Naive B cell (primary cell): ENCODE results near the gene SAMD1. TPM values are rescaled to one million over a fixed set of nuclear protein-coding genes. Genes with fewer than 3 reads are reported as not detected.
A peak's percentile ranks its signal among the peaks of the same experiment; 100 is the strongest.

Source experiments
- ATAC-seq, 2 donors: fragments of 150-1000 bp; cut with Tn5 transposase; 2 replicates each; pipeline ENCODE4 v1.10.0; 2021; ENCODE audit warnings: low read depth in 2 of 2, mild to moderate bottlenecking in 2 of 2, moderate library complexity in 2 of 2
- DNase-seq: peaks from one replicate; pipeline ENCODE4 v3.0.0; 2022
- H3K27ac Mint-ChIP-seq, 6 donors: one replicate each; pipeline ENCODE4 v1.8.0; 2020 to 2022; ENCODE audit warnings: mild to moderate bottlenecking in 6 of 6, mixed read lengths in 6 of 6, moderate library complexity in 5 of 6, inconsistent platforms in 2 of 6
- H3K27me3 Mint-ChIP-seq, 3 donors: one replicate each; pipeline ENCODE4 v1.8.0; 2021 to 2022; ENCODE audit warnings: mixed read lengths in 3 of 3, mild to moderate bottlenecking in 1 of 3
- H3K36me3 Mint-ChIP-seq, 2 donors: one replicate each; pipeline ENCODE4 v1.8.0; 2020 to 2022; ENCODE audit warnings: mixed read lengths in 2 of 2, inconsistent platforms in 1 of 2, mild to moderate bottlenecking in 1 of 2
- H3K4me1 Mint-ChIP-seq, 3 donors: one replicate each; pipeline ENCODE4 v1.8.0; 2020 to 2022; ENCODE audit warnings: mixed read lengths in 3 of 3, inconsistent platforms in 1 of 3, mild to moderate bottlenecking in 1 of 3, moderate library complexity in 1 of 3
- H3K4me3 Mint-ChIP-seq, 8 donors: one replicate each; pipeline ENCODE4 v1.8.0; 2020 to 2022; ENCODE audit warnings: mild to moderate bottlenecking in 8 of 8, mixed read lengths in 8 of 8, moderate library complexity in 8 of 8, inconsistent platforms in 2 of 8
- H3K9me3 Mint-ChIP-seq, 7 donors: one replicate each; pipeline ENCODE4 v1.8.0; 2020 to 2022; ENCODE audit warnings: mixed read lengths in 7 of 7, mild to moderate bottlenecking in 5 of 7, inconsistent platforms in 2 of 7, moderate library complexity in 1 of 7
- polyA plus RNA-seq, 6 donors: library from polyadenylated mRNA; unstranded; fragments of 300-500 nt; fragmentation: Illumina TruSeq; gene quantifications; one replicate each; pipeline ENCODE4 v1.2.3, GENCODE V29; 2021; ENCODE audit warnings: low read depth in 6 of 6

The SAMD1 gene
- polyA plus RNA-seq, 6 donors from 2014 or later, result 0.52 to 2.1 (median 1.2) TPM

DNA sequence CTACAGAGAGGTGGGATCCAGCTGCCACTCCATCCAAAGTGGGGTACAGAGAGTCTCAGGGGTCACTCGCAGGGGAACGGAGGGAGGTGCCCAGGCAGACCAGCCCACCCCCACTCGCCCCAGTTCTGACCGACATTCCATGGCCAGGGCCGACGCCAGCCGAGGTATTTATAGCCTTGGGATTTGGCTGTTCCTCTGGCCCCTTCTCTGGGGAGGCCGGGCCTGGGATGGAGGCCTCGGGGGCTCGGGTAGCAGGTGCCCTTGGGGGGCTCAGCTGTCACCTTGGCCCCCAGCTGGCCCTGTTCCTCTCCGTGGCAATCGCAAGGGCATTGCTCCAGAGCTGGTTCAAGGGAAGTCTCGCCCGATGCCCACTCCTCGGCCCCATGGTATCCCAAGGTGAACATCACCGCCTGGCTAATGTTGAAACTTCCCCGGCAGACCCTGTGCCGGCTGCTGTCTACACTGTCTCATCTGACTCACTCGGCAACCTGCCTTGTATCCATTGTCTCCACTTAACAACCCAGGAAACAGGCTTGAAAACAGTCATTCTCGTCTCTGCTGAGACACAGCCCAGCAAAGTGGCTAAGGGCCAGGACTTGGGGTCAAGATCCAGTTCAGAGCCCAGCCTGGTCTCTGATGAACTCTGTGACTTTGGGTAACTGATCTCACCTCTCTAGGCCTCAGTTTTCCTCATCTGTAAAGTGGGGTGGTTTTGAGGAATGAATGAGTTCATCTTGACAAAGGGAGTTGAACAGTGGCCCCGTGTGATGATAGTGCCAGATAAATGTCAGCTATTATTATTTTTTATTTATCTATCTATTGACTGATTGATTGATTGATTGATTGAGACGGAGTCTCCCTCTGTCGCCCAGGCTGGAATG is 17.3 kb upstream of the SAMD1 start:
- Mint-ChIP-seq H3K27ac (no peak overlapping the region), H3K36me3 (no peaks in the 10 kb centered on the region), H3K4me1 (peaks cover 0 to 2% (median 0%) of the 10 kb centered on the region in 3 donors), H3K4me3 (no peak overlapping the region), H3K27me3 (no peaks in the 10 kb centered on the region), H3K9me3 (no peaks in the 10 kb centered on the region)
- no peak for DNase-seq
- ATAC-seq, result no peak

DNA sequence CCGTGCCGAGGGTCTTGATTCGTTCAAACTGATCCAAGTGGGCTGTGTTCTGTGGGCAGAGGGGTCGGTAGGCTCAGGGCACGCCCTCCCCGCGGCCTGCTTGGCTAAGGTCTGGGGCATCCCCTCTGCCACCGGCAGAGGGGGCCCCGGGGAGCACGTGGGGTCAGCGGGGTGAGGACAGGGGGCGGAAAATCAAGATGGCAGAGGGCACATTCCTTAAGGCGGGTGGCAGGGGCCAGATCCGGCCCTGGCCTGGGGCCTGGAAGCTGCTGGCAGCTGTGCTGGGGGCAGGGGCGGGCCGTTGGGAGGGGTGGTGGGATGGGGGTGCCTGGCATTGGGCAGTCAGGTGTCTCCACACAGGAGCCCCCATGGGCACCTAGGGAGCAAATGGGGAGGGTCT is 16.3 kb upstream of the SAMD1 start:
- DNase-seq, result no peak
- no peaks in the 10 kb centered on the region for H3K36me3 Mint-ChIP-seq
- ATAC-seq, result no peak
- H3K9me3 Mint-ChIP-seq, result no peaks in the 10 kb centered on the region
- no peak overlapping the region for H3K4me3 Mint-ChIP-seq
- H3K27me3 Mint-ChIP-seq, result no peaks in the 10 kb centered on the region
- no peak overlapping the region for H3K27ac Mint-ChIP-seq
- peaks cover 0 to 2% (median 0%) of the 10 kb centered on the region in 3 donors for H3K4me1 Mint-ChIP-seq

DNA sequence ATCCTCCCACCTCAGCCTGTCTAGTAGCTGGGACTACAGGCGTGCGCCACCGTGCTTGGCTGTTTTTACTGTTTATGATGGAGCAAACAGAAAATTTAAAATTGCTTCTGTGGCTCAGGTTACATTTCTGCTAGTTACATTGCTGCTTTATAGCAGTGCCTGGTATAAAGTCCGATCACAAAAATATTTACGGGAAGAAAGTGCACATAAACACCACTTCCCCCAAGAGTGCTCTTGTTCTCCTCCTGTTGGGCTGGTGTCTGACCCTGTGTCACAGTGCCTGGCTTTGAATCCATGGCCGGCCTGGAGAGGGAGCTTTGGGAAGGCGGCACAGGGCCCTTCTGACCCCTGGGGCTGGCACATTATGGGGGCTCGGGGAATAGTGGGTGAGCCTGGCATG is 15.1 kb upstream of the SAMD1 start:
- no peak for ATAC-seq
- no peaks in the 10 kb centered on the region for H3K36me3 Mint-ChIP-seq
- H3K9me3 Mint-ChIP-seq, result no peaks in the 10 kb centered on the region
- peak overlapping the region in 1 of 8 donors; percentile 37 for H3K4me3 Mint-ChIP-seq
- no peaks in the 10 kb centered on the region for H3K27me3 Mint-ChIP-seq
- peak overlapping the region in 1 of 6 donors; percentile 90 for H3K27ac Mint-ChIP-seq
- peaks cover 0 to 2% (median 0%) of the 10 kb centered on the region in 3 donors for H3K4me1 Mint-ChIP-seq
- DNase-seq, result no peak

DNA sequence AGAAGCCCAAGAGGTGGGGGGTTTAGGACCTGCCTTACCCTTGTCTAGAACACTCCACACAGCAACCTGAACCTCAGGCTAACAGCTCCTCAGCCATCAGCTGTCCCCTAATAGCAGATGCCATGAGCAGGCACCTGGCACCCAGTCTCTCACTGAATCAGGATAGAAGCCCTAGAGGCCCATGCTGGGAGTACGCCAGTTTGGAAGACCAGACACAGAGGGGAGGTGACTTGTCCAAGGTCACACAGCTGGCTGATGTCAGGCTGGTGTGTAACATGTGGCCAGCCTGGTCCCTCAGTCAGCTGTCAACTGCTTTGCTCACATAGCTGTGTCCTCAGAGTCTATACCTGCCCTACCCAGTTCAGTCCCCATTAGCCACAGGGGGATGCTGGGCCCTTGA is 12.8 kb upstream of the SAMD1 start:
- Mint-ChIP-seq H3K27ac (no peak overlapping the region), H3K36me3 (no peaks in the 10 kb centered on the region), H3K4me1 (no peaks in the 10 kb centered on the region), H3K27me3 (no peaks in the 10 kb centered on the region), H3K4me3 (no peak overlapping the region), H3K9me3 (no peaks in the 10 kb centered on the region)
- no peak for DNase-seq
- no peak for ATAC-seq

DNA sequence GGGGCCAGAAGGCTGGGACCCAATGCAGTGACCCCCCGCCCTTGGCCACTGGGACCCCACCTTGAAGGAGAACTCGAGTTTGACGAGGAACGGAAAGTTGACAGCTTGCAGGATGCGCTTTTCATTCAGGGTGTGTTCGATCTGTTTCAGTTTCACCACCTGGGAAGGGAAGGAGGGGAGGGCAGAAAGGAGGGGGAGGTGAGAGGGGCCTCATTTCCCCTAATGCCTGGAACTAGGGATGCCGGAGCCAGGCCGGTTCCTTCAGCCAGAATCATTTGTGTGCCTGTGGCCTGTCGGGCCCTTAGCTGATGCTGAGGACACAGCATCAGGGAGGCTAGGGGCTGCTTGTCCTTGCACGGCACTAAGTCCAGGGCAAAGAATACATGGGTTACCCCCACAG is 12.2 kb upstream of the SAMD1 start:
- H3K36me3 Mint-ChIP-seq, result no peaks in the 10 kb centered on the region
- H3K27ac Mint-ChIP-seq, result no peak overlapping the region
- no peak for DNase-seq

DNA sequence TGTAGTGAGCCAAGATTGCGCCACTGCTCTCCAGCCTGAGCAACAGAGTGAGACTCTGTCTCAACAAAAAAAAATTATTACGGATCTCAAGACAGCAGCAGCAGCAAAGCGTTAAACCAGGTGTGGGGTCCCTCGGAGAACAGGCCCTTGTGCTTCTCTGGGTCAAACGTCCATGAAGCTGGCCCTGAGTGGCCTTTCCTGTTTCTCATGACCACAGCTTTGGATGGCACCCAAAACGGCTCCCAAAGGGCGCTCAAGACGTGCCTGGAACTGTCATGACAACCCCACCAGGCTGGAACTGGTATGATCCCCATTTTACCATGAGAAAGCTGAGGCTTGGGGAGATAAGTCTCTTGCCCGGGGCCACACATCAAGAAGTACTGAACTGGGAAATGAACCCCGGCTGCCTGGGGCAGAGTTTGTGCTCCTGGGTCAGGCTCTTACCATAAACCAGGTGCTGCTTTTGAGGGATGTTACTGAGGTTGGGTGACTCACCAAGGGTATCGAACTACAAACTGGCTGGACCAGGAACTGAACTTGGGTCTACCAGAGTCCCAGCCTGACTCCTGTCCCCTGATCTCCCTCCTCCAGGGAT is 11.6 kb upstream of the SAMD1 start:
- H3K4me1 Mint-ChIP-seq, result no peaks in the 10 kb centered on the region
- no peak for ATAC-seq
- H3K9me3 Mint-ChIP-seq, result no peaks in the 10 kb centered on the region
- no peak overlapping the region for H3K4me3 Mint-ChIP-seq
- no peaks in the 10 kb centered on the region for H3K27me3 Mint-ChIP-seq
- H3K36me3 Mint-ChIP-seq, result no peaks in the 10 kb centered on the region
- no peak for DNase-seq
- H3K27ac Mint-ChIP-seq, result no peak overlapping the region

More for the DNA sequence above, 12.2 kb upstream of the SAMD1 start:
- no peaks in the 10 kb centered on the region for H3K4me1 Mint-ChIP-seq
- no peak overlapping the region for H3K4me3 Mint-ChIP-seq
- ATAC-seq, result no peak
- H3K9me3 Mint-ChIP-seq, result no peaks in the 10 kb centered on the region
- H3K27me3 Mint-ChIP-seq, result no peaks in the 10 kb centered on the region

DNA sequence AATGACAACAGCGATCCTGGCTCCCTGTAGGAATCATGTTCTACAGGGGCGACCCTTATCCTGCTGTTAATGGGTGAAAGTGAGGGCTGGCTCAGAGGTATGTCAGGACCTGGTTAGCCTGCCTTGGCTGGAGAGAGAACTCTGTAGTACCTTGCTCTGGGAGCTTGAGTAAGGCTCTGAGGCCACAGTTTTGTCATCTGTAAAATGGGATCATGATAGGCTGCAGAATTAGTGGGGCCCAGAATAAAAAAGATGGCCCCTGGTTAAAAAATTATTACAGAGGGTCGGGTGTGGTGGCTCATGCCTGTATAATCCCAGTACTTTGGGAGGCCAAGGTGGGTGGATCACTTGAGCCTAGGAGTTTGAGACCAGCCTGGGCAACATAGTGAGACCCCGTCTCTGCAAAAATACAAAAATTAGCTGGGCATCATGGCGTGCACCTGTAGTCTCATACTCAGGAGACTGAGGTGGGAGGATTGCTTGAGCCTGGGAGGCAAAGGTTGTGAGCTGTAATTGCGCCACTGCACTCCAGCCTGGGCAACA is 10.5 kb upstream of the SAMD1 start:
- H3K36me3 Mint-ChIP-seq, result no peaks in the 10 kb centered on the region

DNA sequence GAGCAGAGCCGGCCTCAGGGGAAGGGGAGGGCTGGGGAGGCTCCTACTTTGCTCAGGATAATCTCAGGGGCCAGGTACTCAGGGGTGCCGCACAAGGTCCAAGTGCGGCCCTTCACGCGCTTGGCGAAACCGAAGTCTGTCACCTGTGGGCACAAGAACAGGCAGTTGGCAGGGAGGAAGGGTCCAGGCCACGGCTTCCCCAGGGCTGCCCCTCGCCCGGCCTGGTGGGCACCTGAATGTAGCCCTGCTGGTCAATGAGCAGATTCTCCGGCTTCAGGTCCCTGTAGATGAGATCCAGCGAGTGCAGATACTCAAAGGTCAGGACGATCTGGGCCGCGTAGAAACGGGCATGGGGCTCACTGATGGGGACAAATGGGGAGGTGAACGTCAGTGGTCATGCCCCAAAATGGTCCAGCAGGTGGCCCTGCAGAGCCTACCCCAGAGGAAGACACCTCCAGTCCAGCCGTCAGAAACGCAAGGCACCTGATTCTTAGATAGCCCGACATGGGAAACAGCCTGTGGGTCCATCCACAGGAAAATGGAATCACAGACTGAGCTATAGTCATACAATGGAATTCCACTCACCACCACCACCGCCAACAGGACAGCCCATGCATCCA is 7.1 kb upstream of the SAMD1 start:
- no peak for ATAC-seq
- no peaks in the 10 kb centered on the region for H3K36me3 Mint-ChIP-seq
- peak overlapping the region in 1 of 8 donors; percentile 38 for H3K4me3 Mint-ChIP-seq
- H3K27me3 Mint-ChIP-seq, result no peaks in the 10 kb centered on the region
- peak overlapping the region in 1 of 6 donors; percentile 30 for H3K27ac Mint-ChIP-seq
- peaks cover 0 to 6% (median 4%) of the 10 kb centered on the region in 7 donors for H3K9me3 Mint-ChIP-seq
- H3K4me1 Mint-ChIP-seq, result peaks cover 0 to 4% (median 0%) of the 10 kb centered on the region in 3 donors
- no peak for DNase-seq

More for the DNA sequence above, 10.5 kb upstream of the SAMD1 start:
- no peak overlapping the region for H3K27ac Mint-ChIP-seq
- H3K4me1 Mint-ChIP-seq, result no peaks in the 10 kb centered on the region
- no peak for ATAC-seq
- H3K27me3 Mint-ChIP-seq, result no peaks in the 10 kb centered on the region
- H3K9me3 Mint-ChIP-seq, result no peaks in the 10 kb centered on the region
- no peak for DNase-seq
- no peak overlapping the region for H3K4me3 Mint-ChIP-seq

DNA sequence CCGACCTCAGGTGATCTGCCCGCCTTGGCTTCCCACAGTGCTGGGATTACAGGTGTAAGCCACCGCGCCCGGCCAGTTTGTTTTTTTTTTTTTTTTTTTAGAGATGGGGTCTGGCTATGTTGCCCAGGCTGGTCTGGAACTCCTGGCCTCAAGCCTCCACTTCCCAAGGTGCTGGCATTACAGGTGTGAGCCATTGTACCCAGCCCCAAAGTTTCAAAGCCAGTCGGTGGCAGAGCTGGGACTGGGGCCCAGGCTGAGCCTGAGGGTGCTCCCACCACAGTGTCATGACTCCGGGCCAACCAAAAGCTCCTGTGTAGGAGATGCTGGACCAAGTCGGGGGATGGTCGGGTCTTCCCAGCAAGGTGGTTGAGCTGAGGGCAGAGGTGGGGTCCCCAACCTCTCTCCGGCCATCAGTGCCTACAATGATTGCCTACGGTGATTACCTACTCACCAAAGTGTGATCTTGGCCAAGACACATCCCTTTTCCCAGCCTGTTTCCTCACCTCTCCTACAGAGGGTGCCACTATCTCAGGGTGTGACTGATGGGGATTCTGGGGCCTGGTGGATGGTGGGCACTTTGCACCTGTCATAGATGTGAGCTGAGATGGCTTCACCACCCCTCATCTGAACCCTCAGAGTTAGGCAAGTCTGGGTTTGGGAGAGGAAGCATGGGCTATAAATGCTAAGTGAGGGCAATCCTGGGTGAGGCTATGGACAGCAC is 5.9 kb upstream of the SAMD1 start:
- H3K4me1 Mint-ChIP-seq, result peaks cover 9 to 14% (median 10%) of the 10 kb centered on the region in 3 donors
- no peaks in the 10 kb centered on the region for H3K27me3 Mint-ChIP-seq
- peaks cover 0 to 8% (median 4%) of the 10 kb centered on the region in 7 donors for H3K9me3 Mint-ChIP-seq
- H3K27ac Mint-ChIP-seq, result no peak overlapping the region
- no peak overlapping the region for H3K4me3 Mint-ChIP-seq
- DNase-seq (no peak), ATAC-seq (no peak)
- H3K36me3 Mint-ChIP-seq, result peaks cover 0 to 2% of the 10 kb centered on the region in 2 donors

DNA sequence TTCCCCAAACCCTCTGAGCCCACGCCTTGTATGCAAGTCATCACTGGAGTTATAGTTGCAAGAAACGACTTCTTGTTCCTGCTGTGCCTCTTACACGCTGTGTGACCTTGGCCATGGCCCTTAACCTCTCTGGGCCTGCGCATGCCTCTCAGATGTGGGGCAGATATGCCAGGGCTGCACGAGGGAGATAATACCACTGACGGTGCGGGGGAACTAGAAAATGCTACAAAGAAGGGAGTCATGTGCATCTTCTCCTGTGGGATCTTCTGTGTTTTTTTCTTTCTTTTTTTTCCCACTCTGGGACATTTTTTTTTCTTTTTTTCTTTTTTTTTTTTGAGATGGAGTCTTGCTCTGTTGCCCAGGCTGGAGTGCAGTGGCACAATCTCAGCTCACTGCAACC is 4.3 kb upstream of the SAMD1 start:
- no peak for ATAC-seq
- Mint-ChIP-seq H3K27me3 (no peaks in the 10 kb centered on the region), H3K4me3 (peak overlapping the region in 2 of 8 donors; percentile 75 to 79), H3K4me1 (peaks cover 10 to 15% (median 12%) of the 10 kb centered on the region in 3 donors), H3K27ac (peak overlapping the region in 3 of 6 donors; percentile 8 to 34 (median 30)), H3K9me3 (peaks cover 0 to 8% (median 4%) of the 10 kb centered on the region in 7 donors), H3K36me3 (peaks cover 0 to 4% of the 10 kb centered on the region in 2 donors)
- no peak for DNase-seq

DNA sequence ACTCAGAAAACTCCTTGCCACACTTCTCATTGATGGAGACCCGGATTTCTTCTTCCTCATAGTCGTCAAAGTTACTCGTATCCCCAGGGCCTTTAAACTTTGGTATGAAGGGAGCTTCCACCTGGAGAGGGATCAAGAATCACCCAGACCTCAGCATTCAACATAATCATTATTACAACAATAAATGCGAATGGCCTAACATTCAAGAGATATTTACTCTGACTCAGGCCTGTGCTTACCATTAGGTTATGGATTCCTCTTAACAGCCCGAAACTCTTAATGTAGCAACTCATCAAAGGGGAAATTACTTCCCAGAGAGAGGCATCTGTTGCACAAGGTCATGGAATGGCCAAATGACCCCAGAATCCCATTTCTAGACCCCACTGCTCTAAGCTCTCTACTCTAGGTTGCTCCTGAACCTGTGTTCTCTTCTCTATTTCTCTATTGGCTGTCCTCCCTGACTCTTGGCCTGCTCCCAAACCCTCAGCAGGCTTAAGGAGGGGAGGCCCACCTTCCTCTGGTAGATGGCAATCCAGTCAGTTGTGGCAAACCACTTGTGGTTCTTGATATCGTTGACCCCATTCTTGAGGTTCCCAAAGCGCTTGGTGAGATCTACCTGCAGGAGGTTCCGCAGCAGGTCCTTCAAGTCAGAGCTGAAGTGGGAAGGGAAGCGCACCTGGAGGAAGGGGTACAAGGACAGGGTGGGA is 2.7 kb upstream of the SAMD1 start:
- DNase-seq (no peak), ATAC-seq (no peak)
- H3K27ac Mint-ChIP-seq, result peak overlapping the region in 2 of 6 donors; percentile 16 to 75
- peaks cover 14 to 20% (median 18%) of the 10 kb centered on the region in 3 donors for H3K4me1 Mint-ChIP-seq
- H3K27me3 Mint-ChIP-seq, result no peaks in the 10 kb centered on the region
- H3K4me3 Mint-ChIP-seq, result peak overlapping the region in 7 of 8 donors; percentile 4 to 86 (median 41)
- peaks cover 7 to 8% of the 10 kb centered on the region in 2 donors for H3K36me3 Mint-ChIP-seq
- peaks cover 0 to 9% (median 4%) of the 10 kb centered on the region in 7 donors for H3K9me3 Mint-ChIP-seq

DNA sequence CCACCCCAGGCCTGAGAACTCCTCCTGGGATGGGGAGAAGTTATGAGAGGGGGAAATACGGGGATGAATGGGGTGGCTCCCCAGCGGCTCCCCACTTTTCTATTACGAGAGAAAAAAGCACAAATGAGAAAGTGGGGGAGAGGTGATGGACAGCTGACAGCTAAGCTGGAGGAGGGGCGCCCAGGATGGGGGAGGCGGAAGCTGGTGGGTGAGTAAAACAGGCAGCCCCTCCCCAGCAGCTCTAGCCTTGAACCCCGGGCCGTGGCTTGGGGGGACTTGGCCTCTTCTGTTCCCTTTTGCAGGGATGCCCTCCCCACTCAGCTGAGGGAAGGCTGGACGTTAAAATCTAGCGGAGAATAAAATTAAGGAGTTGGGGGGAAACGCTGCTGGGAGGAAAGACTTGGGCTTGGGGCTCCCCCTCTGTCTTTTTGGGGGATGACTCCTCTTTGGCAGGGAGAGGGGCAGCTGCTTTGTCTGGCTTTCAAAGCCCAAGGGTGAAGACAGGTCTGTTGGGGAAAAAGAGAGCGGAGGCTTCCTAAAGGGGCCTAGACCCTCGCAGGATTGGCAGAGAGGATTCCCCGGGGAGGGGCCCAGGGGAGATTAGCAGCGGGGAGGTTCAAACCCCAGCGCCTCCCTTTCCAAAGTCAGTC is 1.4 kb upstream of the SAMD1 start:
- H3K4me3 Mint-ChIP-seq, result peak overlapping the region; percentile 89 to 100 (median 99)
- peaks cover 0 to 9% (median 4%) of the 10 kb centered on the region in 7 donors for H3K9me3 Mint-ChIP-seq
- peaks cover 7 to 8% of the 10 kb centered on the region in 2 donors for H3K36me3 Mint-ChIP-seq
- peak overlapping the region; percentile 97 to 100 (median 100) for H3K27ac Mint-ChIP-seq
- H3K27me3 Mint-ChIP-seq, result no peaks in the 10 kb centered on the region
- no peak for DNase-seq
- ATAC-seq, result peak; percentile 13 to 16
- H3K4me1 Mint-ChIP-seq, result peaks cover 14 to 20% (median 18%) of the 10 kb centered on the region in 3 donors
